ENCODE measurements around the gene ELMOD3. TPM values are rescaled to one million over a fixed set of nuclear protein-coding genes. Genes with fewer than 3 reads are reported as not detected.
A peak's percentile ranks its signal among the peaks of the same experiment; 100 is the strongest.
"Not testable (repeated sequence)": the region's sequence is repeated elsewhere in the genome, so short reads cannot be mapped to it uniquely, and the experiment has no call there.

ELMOD3 gene
- total RNA-seq, 2 experiments from 2014 or later, result 11.2 to 12.9 TPM

GRCh38 chr2:85437488-85438200, 83.1 kb downstream of the ELMOD3 start:
- peak; percentile 87 for DNase-seq

GRCh38 chr2:85438201-85439024, 83.8 kb downstream of the ELMOD3 start:
- Mint-ChIP-seq H3K4me1 (peaks cover 28% of the 10 kb centered on the region), H3K27me3 (no peaks in the 10 kb centered on the region), H3K27ac (peak overlapping the region; percentile 93), H3K36me3 (ENCODE audit: low read depth) (no peaks in the 10 kb centered on the region), H3K4me3 (peak overlapping the region; percentile 73), H3K9me3 (ENCODE audit: low read depth) (no peaks in the 10 kb centered on the region)
- DNase-seq (no peak), ATAC-seq (no peak)
- intact Hi-C loops (cut with DNase I, micrococcal nuclease), result loop anchor here in 1 of 2 experiments (2.0 kb wide), 1 partner anchor 100 kb away; the partner anchor contains the start of gene MAT2A
- ChIA-PET POLR2A (interaction anchor here (0.8 to 4.5 kb wide), 5 partner anchors 19 to 123 kb away, joined by 3 to 16 read pairs (median 6); partner anchors contain the start of genes GGCX, MAT2A and SH2D6), CTCF (interaction anchor here (0.6 to 1.7 kb wide), 10 partner anchors 8 to 199 kb away, joined by 3 to 6 read pairs (median 4); no protein-coding TSS in a partner anchor)

More at GRCh38 chr2:85437488-85438200, 83.1 kb downstream of the ELMOD3 start:
- peak; percentile 84 for ATAC-seq
- H3K36me3 Mint-ChIP-seq (ENCODE audit: low read depth), result no peaks in the 10 kb centered on the region
- H3K27ac Mint-ChIP-seq, result peak overlapping the region; percentile 93
- peak overlapping the region; percentile 73 for H3K4me3 Mint-ChIP-seq
- peaks cover 28% of the 10 kb centered on the region for H3K4me1 Mint-ChIP-seq
- CTCF ChIA-PET, result interaction anchor here (0.6 to 1.9 kb wide), 12 partner anchors 9 to 200 kb away, joined by 3 to 6 read pairs (median 4); no protein-coding TSS in a partner anchor
- intact Hi-C loops (cut with DNase I, micrococcal nuclease), result loop anchor here (1.0 to 2.0 kb wide), 5 partner anchors 17 to 124 kb away; partner anchors contain the start of genes GGCX (in 2 of the 2), MAT2A (in 2 of the 2) and SH2D6 (in 1 of the 2)
- H3K27me3 Mint-ChIP-seq, result no peaks in the 10 kb centered on the region
- POLR2A ChIA-PET, result interaction anchor here (0.5 to 4.5 kb wide), 7 partner anchors 18 to 140 kb away, joined by 3 to 16 read pairs (median 4); partner anchors contain the start of genes GGCX, MAT2A, SH2D6 and VAMP8
- no peaks in the 10 kb centered on the region for H3K9me3 Mint-ChIP-seq (ENCODE audit: low read depth)

- H3K4me3 Mint-ChIP-seq, result peak overlapping the region; percentile 73
- no peaks in the 10 kb centered on the region for H3K36me3 Mint-ChIP-seq (ENCODE audit: low read depth)
- no peak for DNase-seq
- no peaks in the 10 kb centered on the region for H3K9me3 Mint-ChIP-seq (ENCODE audit: low read depth)
- ChIA-PET POLR2A (interaction anchor here (4.5 kb wide), 1 partner anchor 100 kb away, joined by 16 read pairs; the partner anchor contains the start of gene MAT2A), CTCF (interaction anchor here (0.7 to 1.1 kb wide), 3 partner anchors 8 to 199 kb away, joined by 3 to 6 read pairs (median 5); no protein-coding TSS in a partner anchor)
- peak overlapping the region; percentile 93 for H3K27ac Mint-ChIP-seq
- intact Hi-C loops (cut with DNase I, micrococcal nuclease), result loop anchor here in 1 of 2 experiments (2.0 kb wide), 1 partner anchor 100 kb away; the partner anchor contains the start of gene MAT2A
- H3K27me3 Mint-ChIP-seq, result no peaks in the 10 kb centered on the region
- H3K4me1 Mint-ChIP-seq, result peaks cover 28% of the 10 kb centered on the region
- no peak for ATAC-seq
These were observed 84.5 kb downstream of the ELMOD3 start for GRCh38 chr2:85439025-85439472.

GRCh38 chr2:85439569-85439968, 85.0 kb downstream of the ELMOD3 start:
- intact Hi-C loops (cut with DNase I, micrococcal nuclease), result loop anchor here in 1 of 2 experiments (2.0 kb wide), 1 partner anchor 99 kb away; the partner anchor contains the start of gene MAT2A
- H3K4me3 Mint-ChIP-seq, result peak overlapping the region; percentile 73
- not testable (repeated sequence) for H3K9me3 Mint-ChIP-seq (ENCODE audit: low read depth); DNase-seq; ATAC-seq; H3K27me3 Mint-ChIP-seq; H3K36me3 Mint-ChIP-seq (ENCODE audit: low read depth)
- H3K4me1 Mint-ChIP-seq, result peaks cover 28% of the 10 kb centered on the region
- H3K27ac Mint-ChIP-seq, result peak overlapping the region; percentile 93
- CTCF ChIA-PET, result interaction anchor here (0.7 to 1.2 kb wide), 2 partner anchors 8 to 14 kb away, joined by 3 to 4 read pairs; no protein-coding TSS in a partner anchor
- POLR2A ChIA-PET, result interaction anchor here (4.5 kb wide), 1 partner anchor 99 kb away, joined by 16 read pairs; the partner anchor contains the start of gene MAT2A

- peak; percentile 52 for ATAC-seq
- H3K27ac Mint-ChIP-seq, result peak overlapping the region; percentile 93
- peaks cover 28% of the 10 kb centered on the region for H3K4me1 Mint-ChIP-seq
- peak overlapping the region; percentile 73 for H3K4me3 Mint-ChIP-seq
- ChIA-PET CTCF (interaction anchor here (0.7 to 1.2 kb wide), 2 partner anchors 8 to 15 kb away, joined by 3 to 4 read pairs; no protein-coding TSS in a partner anchor), POLR2A (interaction anchor here (4.5 kb wide), 1 partner anchor 99 kb away, joined by 16 read pairs; the partner anchor contains the start of gene MAT2A)
- H3K27me3 Mint-ChIP-seq, result no peaks in the 10 kb centered on the region
- H3K36me3 Mint-ChIP-seq (ENCODE audit: low read depth), result no peaks in the 10 kb centered on the region
- DNase-seq, result peak; percentile 57
- H3K9me3 Mint-ChIP-seq (ENCODE audit: low read depth), result no peaks in the 10 kb centered on the region
- intact Hi-C loops (cut with DNase I, micrococcal nuclease), result loop anchor here in 1 of 2 experiments (2.0 kb wide), 1 partner anchor 99 kb away; the partner anchor contains the start of gene MAT2A
These were observed 85.4 kb downstream of the ELMOD3 start for GRCh38 chr2:85439986-85440385.

- no peaks in the 10 kb centered on the region for H3K36me3 Mint-ChIP-seq (ENCODE audit: low read depth)
- no peak overlapping the region for H3K4me3 Mint-ChIP-seq
- no peaks in the 10 kb centered on the region for H3K9me3 Mint-ChIP-seq (ENCODE audit: low read depth)
- no peaks in the 10 kb centered on the region for H3K27me3 Mint-ChIP-seq
- ATAC-seq (no peak), DNase-seq (no peak)
- ChIA-PET POLR2A (interaction anchor here (4.5 kb wide), 1 partner anchor 98 kb away, joined by 16 read pairs; the partner anchor contains the start of gene MAT2A), CTCF (interaction anchor here (0.8 to 1.2 kb wide), 2 partner anchors 9 to 50 kb away, joined by 3 read pairs; no protein-coding TSS in a partner anchor)
- H3K27ac Mint-ChIP-seq, result peak overlapping the region; percentile 29
- intact Hi-C loops (cut with DNase I, micrococcal nuclease), result no loop called here
- peaks cover 28% of the 10 kb centered on the region for H3K4me1 Mint-ChIP-seq
These were observed 86.2 kb downstream of the ELMOD3 start for GRCh38 chr2:85440729-85441128.

Other genes with a start within 250 kb of the ELMOD3 start
- gene TCF7L1, start 221.4 kb upstream of the ELMOD3 start, total RNA-seq, result under 1 TPM in 1 of 2 experiments, not detected in 1; 0.07 TPM
- gene TGOLN2, start 26.8 kb upstream of the ELMOD3 start, total RNA-seq, result 10 to 100 TPM; 84.0 to 90.4 TPM
- gene RETSAT, start 241 bp upstream of the ELMOD3 start, total RNA-seq, result 10 to 100 TPM; 18.1 to 18.7 TPM
- 10 to 100 TPM; 28.3 to 45.6 TPM for gene CAPG, start 55.6 kb downstream of the ELMOD3 start, total RNA-seq
- 1 to 10 TPM; 1.7 to 2.2 TPM for gene SH2D6, start 63.9 kb downstream of the ELMOD3 start, total RNA-seq
- 100 to 1,000 TPM; 226 to 259 TPM for gene MAT2A, start 184.4 kb downstream of the ELMOD3 start, total RNA-seq
- 10 to 100 TPM; 20.1 to 22.2 TPM for gene GGCX, start 206.7 kb downstream of the ELMOD3 start, total RNA-seq
- 100 to 1,000 TPM in 1 of 2 experiments, 10 to 100 TPM in 1; 98.3 to 106 TPM for gene VAMP8, start 222.8 kb downstream of the ELMOD3 start, total RNA-seq
- gene VAMP5, start 229.7 kb downstream of the ELMOD3 start, total RNA-seq, result 10 to 100 TPM; 21.4 to 26.7 TPM
- 100 to 1,000 TPM; 113 to 140 TPM for gene RNF181, start 241.0 kb downstream of the ELMOD3 start, total RNA-seq
- 1 to 10 TPM; 1.3 to 2.5 TPM for gene TMEM150A, start 247.9 kb downstream of the ELMOD3 start, total RNA-seq

Measured in activated CD4-positive, alpha-beta T cell treated with anti-CD3 and anti-CD28 coated beads for 36 hours (primary cell).